22Rv1 (cell line): ENCODE data around the gene NTRK3.

ENCODE experiments used
- CTCF ChIP-seq: fragments of 450-650 bp; IDR thresholded peaks from 2 replicates; pipeline ENCODE4 v1.5.1; 2017; ENCODE audit warnings: mild to moderate bottlenecking
- ZFX ChIP-seq: fragments of 450-650 bp; IDR thresholded peaks from 2 replicates; pipeline ENCODE4 v1.6.1; 2017; ENCODE audit warnings: antibody characterized with exemption, borderline replicate concordance

- no peak for TF ChIP-seq CTCF
- no peak for TF ChIP-seq ZFX
These were observed 101.2 kb downstream of the NTRK3 start for GRCh38 chr15:88155310-88155709.
